Liver (tissue), 2 donors: ENCODE measurements around the gene DNAH10.

Experiments used
- EGR1 ChIP-seq, 2 donors: IDR thresholded peaks; 2 replicates each; pipeline ENCODE4 v1.6.1; 2016 to 2018; ENCODE audit warnings: antibody characterized with exemption in 2 of 2, low read depth in 2 of 2
- RAD21 ChIP-seq, 2 donors: IDR thresholded peaks; 2 replicates each; pipeline ENCODE4 v1.6.1; 2016; ENCODE audit warnings: antibody characterized with exemption in 2 of 2, mild to moderate bottlenecking in 2 of 2
- donor health status: healthy.

- no peak for TF ChIP-seq RAD21 (IDR thresholded peaks at IDR 0.05)
- TF ChIP-seq EGR1 (IDR thresholded peaks at IDR 0.05; ENCODE audit: low read depth in 2 of 2) = no peak
These were observed 88.4 kb downstream of the DNAH10 start for GRCh38 chr12:123850246-123851134.
